Mononuclear cell (primary cell): Measurements from ENCODE around the gene CEACAM18. TPM values are rescaled to one million over a fixed set of nuclear protein-coding genes. Genes with fewer than 3 reads are reported as not detected.
"Not testable (repeated sequence)": the region's sequence is repeated elsewhere in the genome, so short reads cannot be mapped to it uniquely, and the experiment has no call there.

Source experiments
- H3K27me3 ChIP-seq: 2 replicates; pipeline ENCODE4 v1.6.0; 2011; ENCODE audit warnings: low read length, control low read depth; ENCODE audit not compliant: insufficient read depth
- H3K4me1 ChIP-seq: 2 replicates; pipeline ENCODE4 v1.5.1; 2011; ENCODE audit warnings: mild to moderate bottlenecking, low read length, control low read depth; ENCODE audit not compliant: insufficient read depth
- H3K4me3 ChIP-seq: 2 replicates; pipeline ENCODE4 v1.5.1; 2011; ENCODE audit warnings: mild to moderate bottlenecking, low read length, moderate library complexity
- H3K9me3 ChIP-seq: 2 replicates; pipeline ENCODE4 v1.5.1; 2011; ENCODE audit warnings: low read depth, mild to moderate bottlenecking, control low read depth, low read length
- total RNA-seq: library from RNA; depleted of rRNA; stranded (reverse); fragments of >200 nt; gene quantifications from one replicate; pipeline ENCODE4 v1.2.3, GENCODE V29; 2012

Gene CEACAM18
- total RNA-seq, 1 donor: not detected

DNA sequence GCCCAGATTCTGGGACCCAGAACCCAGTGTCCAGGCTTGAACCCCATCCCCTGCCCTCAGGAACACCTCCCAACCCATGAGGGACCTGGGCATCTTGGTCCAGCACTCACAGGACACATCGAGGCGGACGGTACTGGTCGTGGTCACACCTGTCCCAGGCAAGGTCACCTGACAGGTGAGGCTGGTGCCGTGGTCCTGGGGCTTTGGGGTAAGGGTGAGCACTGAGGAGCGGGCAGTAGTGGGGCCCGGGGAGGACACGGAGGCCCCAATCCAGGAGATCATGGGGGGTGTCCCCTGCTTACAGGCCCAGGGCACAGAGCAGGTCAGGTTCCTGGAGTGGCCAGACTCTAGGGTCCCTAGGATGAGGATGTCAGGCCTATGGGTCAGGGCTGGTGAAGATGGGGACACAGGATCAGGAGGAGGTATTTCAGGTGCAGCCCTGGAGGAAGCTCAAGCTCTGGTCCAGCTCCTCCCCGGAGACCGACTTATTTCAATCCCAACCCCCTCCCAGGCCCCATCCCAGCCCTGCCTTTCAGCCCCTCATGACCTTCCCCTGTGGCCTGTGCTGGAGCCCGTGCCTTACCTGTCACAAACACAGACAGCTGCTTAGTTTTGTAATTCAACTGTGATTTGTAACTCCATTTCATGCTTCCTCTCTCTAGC, 20.9 kb upstream of the CEACAM18 start:
- Histone ChIP-seq H3K4me1 (peaks cover 27% of the 10 kb centered on the region), H3K27me3 (no peaks in the 10 kb centered on the region), H3K9me3 (no peaks in the 10 kb centered on the region), H3K4me3 (no peak overlapping the region)

DNA sequence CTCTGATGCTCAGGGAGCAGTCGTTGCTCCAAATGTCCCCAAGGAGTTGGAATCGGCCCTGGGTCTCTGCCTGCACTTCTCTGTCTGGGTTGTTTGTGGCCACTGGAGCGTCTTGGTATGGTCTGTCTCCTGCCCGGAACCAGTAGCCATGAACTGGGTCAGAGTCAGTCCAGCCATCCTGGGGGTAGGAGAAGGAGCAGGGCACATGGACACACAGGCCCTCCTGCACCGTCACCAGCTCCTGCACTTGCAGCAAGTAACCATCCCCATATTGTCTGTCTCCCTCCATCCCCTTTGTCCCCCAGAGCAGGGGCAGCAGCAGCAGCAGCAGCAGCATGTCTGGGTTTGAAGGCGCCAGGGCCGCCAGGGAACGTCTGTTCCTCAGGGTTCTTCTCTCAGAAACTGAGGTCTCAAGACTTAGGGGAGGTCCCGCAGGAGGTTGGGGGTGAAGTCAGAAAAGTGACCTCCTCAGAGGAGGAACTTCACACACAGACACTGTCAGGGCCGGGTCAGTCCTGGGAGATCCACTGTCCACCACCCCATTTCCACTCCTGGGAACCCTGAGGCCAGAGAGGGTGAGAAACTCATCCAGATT, 20.2 kb upstream of the CEACAM18 start, which contains the start of gene SIGLEC8:
Gene SIGLEC8 (minus strand): TSS at position 404 of the 595 bp plus-strand sequence. CDS start 67 bp downstream, at position 337.
- no peaks in the 10 kb centered on the region for H3K9me3 ChIP-seq
- H3K4me3 ChIP-seq: no peak within 1 kb of the TSS
- H3K27me3 ChIP-seq: no peaks in the 10 kb centered on the region
- peaks cover 34% of the 10 kb centered on the region for H3K4me1 ChIP-seq

DNA sequence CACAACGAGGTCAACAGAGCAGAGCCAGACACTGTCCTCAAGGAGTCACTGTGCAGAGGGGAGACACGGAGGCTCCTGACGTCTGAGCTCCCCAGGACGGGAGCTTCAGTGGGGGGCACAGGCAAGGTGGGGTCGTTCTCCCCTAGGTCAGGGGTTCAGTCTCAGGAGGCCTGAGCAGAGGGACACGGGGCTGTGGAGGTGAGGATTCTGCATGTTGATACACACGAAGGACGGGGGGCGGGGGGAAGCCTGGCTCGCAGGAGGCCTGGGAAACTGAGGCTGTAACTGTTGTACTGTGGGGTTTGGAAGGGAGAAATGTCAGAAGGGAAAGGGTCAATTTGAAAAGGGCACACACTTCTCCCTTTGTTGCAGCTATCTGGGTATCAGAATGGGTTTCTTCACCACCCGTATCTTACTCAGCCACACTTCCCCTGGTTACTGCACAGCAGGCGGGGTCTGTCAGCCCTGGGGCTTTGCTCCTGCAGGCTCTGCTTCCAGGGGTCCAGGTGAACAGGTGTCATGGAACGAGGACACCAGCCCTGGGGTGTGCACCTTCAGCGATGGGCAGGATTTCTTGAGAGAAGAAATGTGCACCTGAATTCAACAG, 19.3 kb upstream of the CEACAM18 start:
- no peaks in the 10 kb centered on the region for H3K9me3 ChIP-seq
- H3K4me1 ChIP-seq: peaks cover 38% of the 10 kb centered on the region
- no peaks in the 10 kb centered on the region for H3K27me3 ChIP-seq
- no peak overlapping the region for H3K4me3 ChIP-seq

DNA sequence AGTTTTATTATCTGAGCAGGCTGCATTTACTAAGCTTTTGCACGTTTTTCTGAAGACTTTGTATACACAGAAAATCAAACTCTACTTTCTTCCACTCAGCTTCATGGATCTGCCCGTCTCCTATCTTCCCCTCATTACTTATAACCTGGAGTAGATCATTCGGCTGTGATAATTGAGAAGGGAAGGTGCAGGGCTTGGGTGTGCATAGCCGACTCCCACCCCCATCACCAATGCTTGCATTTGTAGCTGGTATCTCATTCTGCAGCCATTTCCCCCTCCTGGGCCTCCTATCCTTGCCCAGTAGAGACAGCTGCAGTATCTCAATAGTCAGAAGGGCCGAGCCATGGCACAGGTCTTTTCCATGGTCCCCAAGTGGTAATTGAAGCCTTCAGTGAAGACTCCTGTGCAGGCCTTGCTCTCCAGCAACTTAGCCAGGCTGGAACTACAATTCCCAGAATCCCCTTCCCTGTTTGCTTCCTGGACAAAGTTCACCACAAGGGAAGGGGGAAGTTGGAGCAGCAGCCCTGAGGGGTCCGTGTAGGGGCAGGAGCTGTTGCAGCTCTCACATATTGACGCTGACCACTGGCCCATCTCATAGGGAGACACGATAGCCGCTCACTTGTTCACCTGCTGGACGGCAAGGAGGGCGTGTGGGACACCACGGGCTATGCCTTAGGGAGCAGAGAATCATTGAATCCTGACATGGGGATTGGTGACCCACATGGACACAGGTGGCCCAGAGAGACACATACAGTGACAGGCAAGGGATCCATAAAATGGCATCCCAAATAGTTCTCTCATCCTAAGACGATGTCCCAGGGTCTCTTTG, 18.0 kb upstream of the CEACAM18 start:
- Histone ChIP-seq H3K4me3 (no peak overlapping the region), H3K4me1 (peaks cover 38% of the 10 kb centered on the region), H3K27me3 (no peaks in the 10 kb centered on the region), H3K9me3 (no peaks in the 10 kb centered on the region)

DNA sequence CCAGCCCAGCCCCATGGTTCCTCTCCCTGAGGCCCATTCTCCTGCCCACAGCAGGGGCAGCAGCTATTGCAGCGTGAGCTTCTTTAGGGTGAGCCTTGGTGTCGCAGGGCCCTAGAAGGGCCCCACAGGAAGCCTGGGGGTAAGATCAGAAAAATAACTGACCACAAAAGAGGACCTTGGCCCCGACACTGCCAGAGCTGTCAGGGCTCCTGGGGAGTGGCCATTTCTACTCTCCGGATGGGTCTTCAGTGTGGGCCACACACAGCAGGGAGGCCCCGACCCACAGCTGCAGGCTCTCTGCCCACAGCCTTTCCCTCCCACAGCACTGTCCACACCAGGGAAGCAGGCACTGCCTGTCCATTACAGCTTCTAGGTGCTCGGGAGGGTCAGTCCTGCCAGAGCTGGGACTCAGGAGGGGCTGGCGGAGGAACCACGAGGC, 16.6 kb upstream of the CEACAM18 start:
- Histone ChIP-seq H3K4me1 (peaks cover 38% of the 10 kb centered on the region), H3K27me3 (peaks cover 3% of the 10 kb centered on the region), H3K4me3 (no peak overlapping the region), H3K9me3 (no peaks in the 10 kb centered on the region)

DNA sequence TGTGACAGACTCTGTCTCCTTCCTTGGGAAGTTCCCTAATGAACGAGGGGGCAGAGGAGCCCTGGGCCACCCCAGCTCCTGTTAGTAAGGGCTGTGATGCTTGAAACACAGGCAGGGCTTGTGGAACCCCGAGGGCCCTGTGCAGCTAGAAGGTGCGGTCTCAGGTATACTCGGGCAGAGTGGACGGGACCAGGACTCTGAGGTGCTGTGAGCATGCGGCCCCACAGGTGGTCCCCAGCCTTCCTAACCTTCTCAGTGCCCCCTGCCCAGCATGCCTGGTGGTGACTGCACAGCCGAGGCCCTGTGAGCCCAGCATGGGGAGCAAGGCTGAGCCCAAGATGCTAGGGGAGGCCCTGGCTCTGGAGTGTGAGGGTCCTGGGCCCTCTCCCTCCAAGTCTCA, 16.1 kb upstream of the CEACAM18 start:
- H3K4me3 ChIP-seq: no peak overlapping the region
- no peaks in the 10 kb centered on the region for H3K9me3 ChIP-seq
- H3K27me3 ChIP-seq: peaks cover 3% of the 10 kb centered on the region
- peaks cover 38% of the 10 kb centered on the region for H3K4me1 ChIP-seq

DNA sequence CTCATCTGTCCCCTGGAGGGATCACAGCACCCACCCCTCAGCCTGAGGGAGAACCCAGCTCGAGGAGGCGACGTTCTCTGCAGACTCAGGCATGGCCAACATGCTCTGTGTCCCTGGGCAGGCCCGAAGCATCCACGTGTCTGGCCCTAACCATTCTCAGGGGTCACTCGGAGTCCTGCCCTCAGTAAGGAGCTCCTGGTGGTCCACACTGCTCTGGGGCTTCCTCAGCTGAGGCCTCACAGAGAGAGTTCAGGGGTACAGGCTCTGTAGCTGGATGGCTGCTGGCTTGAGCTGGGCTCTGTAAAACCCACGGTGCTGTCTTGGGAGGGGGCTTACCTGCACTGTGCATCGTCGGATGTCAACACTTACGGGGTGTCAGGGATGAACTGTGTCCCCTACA, 15.7 kb upstream of the CEACAM18 start:
- peaks cover 39% of the 10 kb centered on the region for H3K4me1 ChIP-seq
- peaks cover 3% of the 10 kb centered on the region for H3K27me3 ChIP-seq
- no peaks in the 10 kb centered on the region for H3K9me3 ChIP-seq
- no peak overlapping the region for H3K4me3 ChIP-seq

DNA sequence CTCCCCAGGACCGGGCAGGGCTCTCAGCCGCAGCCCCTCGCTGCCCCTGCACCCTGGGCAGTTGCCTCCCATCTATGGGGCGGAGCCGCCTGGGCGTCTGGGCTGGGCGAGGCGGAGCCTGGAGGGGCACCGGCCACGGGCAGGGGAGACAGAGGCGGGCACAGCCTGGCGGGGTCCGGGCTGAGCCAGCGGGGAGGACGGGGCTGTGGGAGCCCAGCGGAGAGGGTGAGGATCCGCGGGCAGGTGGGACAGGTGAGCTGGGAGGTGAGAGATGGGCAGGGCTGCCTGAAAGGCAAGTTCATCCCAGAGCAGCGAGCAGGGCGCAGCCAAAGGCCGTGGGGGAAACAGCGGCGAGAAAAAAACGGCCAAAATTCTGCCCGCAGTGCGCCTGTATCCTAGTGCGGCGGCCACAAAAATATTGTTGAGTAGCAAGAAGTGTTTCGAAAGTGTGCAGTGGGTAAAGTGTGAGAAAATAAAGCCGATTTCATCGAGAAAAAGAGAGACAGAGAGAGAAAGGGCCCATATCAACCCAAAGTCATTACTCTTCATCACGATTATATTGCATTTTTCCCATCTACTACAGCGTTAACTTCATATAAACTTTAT, 14.3 kb upstream of the CEACAM18 start:
- H3K4me3 ChIP-seq, H3K27me3 ChIP-seq, H3K9me3 ChIP-seq: not testable (repeated sequence)
- peaks cover 46% of the 10 kb centered on the region for H3K4me1 ChIP-seq

DNA sequence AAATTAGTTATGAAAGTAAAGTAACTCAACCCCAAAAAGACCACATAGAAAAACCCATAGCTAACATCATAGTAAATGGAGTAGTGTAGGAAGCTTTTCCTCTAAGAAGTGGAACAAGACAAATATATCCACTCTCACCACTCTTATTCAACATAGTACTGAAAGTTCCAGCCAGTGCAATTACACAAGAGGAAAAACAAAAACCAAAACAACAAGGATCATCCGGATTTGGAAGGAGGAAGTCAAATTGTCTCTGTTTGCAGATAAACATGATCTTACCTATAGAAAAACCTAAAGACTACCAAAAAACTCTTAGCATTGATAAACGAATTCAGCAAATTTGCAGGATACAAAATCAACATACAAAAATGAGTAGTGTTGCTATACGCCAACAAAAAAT, 11.6 kb upstream of the CEACAM18 start:
- Histone ChIP-seq H3K4me3 (no peak overlapping the region), H3K4me1 (peaks cover 27% of the 10 kb centered on the region), H3K9me3 (no peaks in the 10 kb centered on the region), H3K27me3 (peaks cover 3% of the 10 kb centered on the region)

DNA sequence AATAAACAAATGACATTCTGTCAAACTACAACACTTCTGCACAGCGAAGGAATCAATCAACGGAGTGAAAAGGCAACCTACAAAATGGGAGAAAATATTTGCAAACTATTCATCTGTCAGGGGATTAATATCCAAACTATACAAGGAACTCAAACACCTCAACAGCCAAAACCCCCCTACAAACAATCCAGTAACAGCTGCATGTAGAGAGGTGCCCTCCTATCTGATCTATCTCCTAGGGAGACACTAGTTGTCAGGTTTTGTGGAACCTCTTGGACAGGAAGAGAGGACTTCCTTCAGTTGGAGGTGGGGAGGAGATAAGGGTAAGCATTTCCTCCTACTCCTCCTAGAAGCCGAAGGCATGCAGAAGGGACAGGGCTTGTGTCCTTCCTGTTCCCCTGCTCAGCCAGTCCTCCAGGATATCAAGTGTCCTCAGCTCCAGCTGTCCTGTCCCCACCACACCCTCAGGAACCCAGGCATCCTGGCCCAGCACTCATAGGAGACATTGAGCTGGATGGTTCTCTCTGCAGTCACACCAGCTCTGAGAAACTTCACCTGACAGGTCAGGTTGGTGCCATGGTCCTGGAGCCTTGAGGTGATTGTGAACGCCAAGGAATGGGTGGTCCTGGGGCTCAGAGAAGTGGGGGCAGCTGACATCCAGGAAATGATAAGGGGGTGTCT, 10.3 kb upstream of the CEACAM18 start:
- H3K9me3 ChIP-seq: no peaks in the 10 kb centered on the region
- H3K4me3 ChIP-seq: no peak overlapping the region
- H3K4me1 ChIP-seq: peaks cover 14% of the 10 kb centered on the region
- peaks cover 3% of the 10 kb centered on the region for H3K27me3 ChIP-seq

DNA sequence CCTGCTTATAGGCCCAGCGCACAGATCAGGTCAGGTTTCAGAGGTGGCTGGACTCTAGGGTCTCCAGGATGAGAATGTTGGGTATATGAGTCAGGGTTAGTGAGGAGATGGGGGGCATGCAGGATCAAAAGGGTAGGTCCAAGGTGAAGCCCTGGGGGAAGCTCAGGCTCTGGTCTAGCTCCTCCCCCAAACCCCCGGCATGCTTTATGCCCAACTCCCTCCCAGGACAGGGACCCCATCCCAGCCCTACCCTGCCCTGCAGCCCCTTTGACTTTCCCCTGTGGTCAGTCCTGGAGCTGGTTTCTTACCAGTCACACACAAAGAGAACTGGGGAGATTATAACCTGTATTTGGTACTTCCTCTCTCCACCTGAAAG, 9.8 kb upstream of the CEACAM18 start:
- peaks cover 9% of the 10 kb centered on the region for H3K4me1 ChIP-seq
- H3K9me3 ChIP-seq: no peaks in the 10 kb centered on the region
- peaks cover 3% of the 10 kb centered on the region for H3K27me3 ChIP-seq
- H3K4me3 ChIP-seq: no peak overlapping the region

DNA sequence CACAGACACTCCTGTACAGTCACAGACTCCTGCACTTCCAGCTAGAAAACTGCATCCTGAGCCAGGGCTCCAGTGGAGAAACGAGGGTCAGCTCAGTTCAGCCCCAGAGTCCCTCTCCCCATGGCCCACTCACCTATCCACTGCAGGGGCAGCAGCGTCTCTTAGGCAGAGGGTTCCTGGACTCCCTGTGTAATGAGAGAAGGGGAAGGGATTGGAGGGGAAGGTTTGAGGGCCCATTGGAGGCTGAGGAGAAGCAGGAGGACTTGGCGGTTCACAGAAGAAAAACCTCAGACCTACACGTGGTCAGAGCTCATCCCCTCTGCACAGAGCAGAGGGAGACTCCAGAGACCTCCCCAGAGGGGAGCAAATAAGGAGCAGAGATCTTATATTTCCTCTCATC, 9.2 kb upstream of the CEACAM18 start:
- H3K4me3 ChIP-seq: no peak overlapping the region
- peaks cover 8% of the 10 kb centered on the region for H3K4me1 ChIP-seq
- peaks cover 3% of the 10 kb centered on the region for H3K27me3 ChIP-seq
- H3K9me3 ChIP-seq: no peaks in the 10 kb centered on the region

DNA sequence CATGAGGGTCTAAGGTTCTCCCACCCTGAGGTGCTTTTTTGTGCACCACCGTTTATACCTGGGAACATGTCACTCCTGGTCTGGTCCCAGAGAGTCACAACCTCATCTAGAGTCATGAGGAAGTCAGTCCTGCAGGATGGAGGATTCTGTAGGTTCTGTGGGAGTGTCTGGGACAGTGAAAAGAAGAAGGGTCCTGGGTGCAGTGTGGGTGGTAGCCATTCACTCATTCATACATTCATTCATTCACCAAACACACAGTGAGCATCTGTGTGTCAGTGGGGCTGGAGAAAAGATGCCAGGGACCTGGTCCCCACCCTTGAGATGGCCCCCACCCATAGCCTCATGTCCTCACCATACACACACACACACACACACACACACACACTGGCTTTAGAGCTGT, 8.7 kb upstream of the CEACAM18 start:
- Histone ChIP-seq H3K4me1 (peaks cover 8% of the 10 kb centered on the region), H3K9me3 (no peaks in the 10 kb centered on the region), H3K27me3 (peaks cover 3% of the 10 kb centered on the region), H3K4me3 (no peak overlapping the region)

DNA sequence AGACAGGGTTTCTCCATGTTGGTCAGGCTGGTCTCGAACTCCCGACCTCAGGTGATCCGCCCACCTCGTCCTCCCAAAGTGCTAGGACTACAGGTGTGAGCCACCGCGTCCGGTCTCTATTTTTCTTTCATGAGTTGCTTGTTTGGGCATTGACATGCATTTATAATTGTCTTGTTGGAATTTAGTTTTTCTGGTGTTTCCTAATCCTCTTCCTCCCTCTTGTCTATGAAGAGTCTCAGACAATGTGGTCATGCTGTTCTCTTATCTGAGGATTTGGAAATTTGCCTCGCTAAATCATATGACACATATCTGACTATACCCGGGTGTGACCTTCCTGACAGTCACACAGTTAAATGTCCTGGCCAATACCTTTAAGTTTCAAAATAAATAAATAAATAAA, 7.4 kb upstream of the CEACAM18 start:
- no peak overlapping the region for H3K4me3 ChIP-seq
- peaks cover 8% of the 10 kb centered on the region for H3K4me1 ChIP-seq
- H3K9me3 ChIP-seq: no peaks in the 10 kb centered on the region
- H3K27me3 ChIP-seq: peaks cover 3% of the 10 kb centered on the region
